Neural crest cell (in vitro differentiated cells): Measurements from ENCODE around the gene SCN4B. TPM values are rescaled to one million over a fixed set of nuclear protein-coding genes. Genes with fewer than 3 reads are reported as not detected.

Source experiments
- DNase-seq: peaks from one replicate; pipeline ENCODE4 v3.0.0; 2021; ENCODE audit warnings: low read depth, mixed read lengths, low spot score
- H3K27ac Mint-ChIP-seq: one replicate; pipeline ENCODE4 v1.8.0; 2021; ENCODE audit warnings: mild to moderate bottlenecking, mixed read lengths; ENCODE audit not compliant: unreplicated experiment
- H3K27me3 Mint-ChIP-seq: 2 replicates; pipeline ENCODE4 v1.8.0; 2021; ENCODE audit warnings: low read depth, mild to moderate bottlenecking, mixed read lengths
- H3K36me3 Mint-ChIP-seq: 2 replicates; pipeline ENCODE4 v1.8.0; 2021; ENCODE audit warnings: low read depth, mild to moderate bottlenecking, mixed read lengths
- H3K4me1 Mint-ChIP-seq: 2 replicates; pipeline ENCODE4 v1.8.0; 2021; ENCODE audit warnings: mixed read lengths
- H3K4me3 Mint-ChIP-seq: one replicate; pipeline ENCODE4 v1.8.0; 2021; ENCODE audit warnings: mild to moderate bottlenecking, mixed read lengths
- H3K9me3 Mint-ChIP-seq: 2 replicates; pipeline ENCODE4 v1.8.0; 2021; ENCODE audit warnings: mixed read lengths
- CTCF ChIP-seq: fragments of 200-600 bp; sonication (generic); conservative IDR thresholded peaks from 2 replicates; pipeline ENCODE4 v1.5.0; 2021; ENCODE audit warnings: antibody characterized with exemption, mild to moderate bottlenecking
- total RNA-seq: library from RNA; stranded (reverse); gene quantifications from 2 replicates; pipeline ENCODE4 v1.2.1, GENCODE V29; 2021

Gene SCN4B
- total RNA-seq, 1 donor from 2014 or later: 2.0 TPM

GRCh38 chr11:118170231-118170630 lies 17.6 kb upstream of the SCN4B start:
- TF ChIP-seq CTCF: no peak
- H3K27me3 Mint-ChIP-seq: peaks cover 77% of the 10 kb centered on the region
- no peak overlapping the region for H3K27ac Mint-ChIP-seq
- no peak overlapping the region for H3K4me3 Mint-ChIP-seq
- no peaks in the 10 kb centered on the region for H3K9me3 Mint-ChIP-seq
- H3K4me1 Mint-ChIP-seq: peaks cover 3% of the 10 kb centered on the region
- no peaks in the 10 kb centered on the region for H3K36me3 Mint-ChIP-seq
- no peak for DNase-seq

GRCh38 chr11:118169300-118170140 lies 16.9 kb upstream of the SCN4B start:
- no peak for TF ChIP-seq CTCF
- H3K36me3 Mint-ChIP-seq: no peaks in the 10 kb centered on the region
- peaks cover 74% of the 10 kb centered on the region for H3K27me3 Mint-ChIP-seq
- no peak for DNase-seq
- H3K4me1 Mint-ChIP-seq: peaks cover 3% of the 10 kb centered on the region
- H3K27ac Mint-ChIP-seq: no peak overlapping the region
- H3K9me3 Mint-ChIP-seq: no peaks in the 10 kb centered on the region
- H3K4me3 Mint-ChIP-seq: no peak overlapping the region

GRCh38 chr11:118168751-118169150 lies 16.1 kb upstream of the SCN4B start:
- Mint-ChIP-seq H3K36me3 (no peaks in the 10 kb centered on the region), H3K4me1 (peaks cover 3% of the 10 kb centered on the region), H3K27ac (no peak overlapping the region), H3K27me3 (peaks cover 77% of the 10 kb centered on the region), H3K9me3 (no peaks in the 10 kb centered on the region), H3K4me3 (no peak overlapping the region)
- TF ChIP-seq CTCF: no peak
- no peak for DNase-seq

- no peaks in the 10 kb centered on the region for H3K9me3 Mint-ChIP-seq
- no peak for DNase-seq
- H3K27me3 Mint-ChIP-seq: peaks cover 77% of the 10 kb centered on the region
Measured at GRCh38 chr11:118168316-118168715, 15.7 kb upstream of the SCN4B start.

GRCh38 chr11:118167906-118168305 lies 15.3 kb upstream of the SCN4B start:
- DNase-seq: no peak
- no peak overlapping the region for H3K4me3 Mint-ChIP-seq
- no peaks in the 10 kb centered on the region for H3K36me3 Mint-ChIP-seq
- H3K27ac Mint-ChIP-seq: no peak overlapping the region
- H3K27me3 Mint-ChIP-seq: peaks cover 77% of the 10 kb centered on the region
- TF ChIP-seq CTCF: no peak
- peaks cover 9% of the 10 kb centered on the region for H3K4me1 Mint-ChIP-seq
- no peaks in the 10 kb centered on the region for H3K9me3 Mint-ChIP-seq

More at GRCh38 chr11:118168316-118168715, 15.7 kb upstream of the SCN4B start:
- no peaks in the 10 kb centered on the region for H3K36me3 Mint-ChIP-seq
- H3K4me3 Mint-ChIP-seq: no peak overlapping the region
- H3K27ac Mint-ChIP-seq: no peak overlapping the region
- peaks cover 7% of the 10 kb centered on the region for H3K4me1 Mint-ChIP-seq
- no peak for TF ChIP-seq CTCF
